ENCODE data around the gene MYOZ2. TPM values are rescaled to one million over a fixed set of nuclear protein-coding genes. Genes with fewer than 3 reads are reported as not detected.

MYOZ2 gene
- total and polyA plus RNA-seq, 2 of the 4 experiments (the other 2 are of a cell fraction): 0.17 to 0.18 TPM

DNA sequence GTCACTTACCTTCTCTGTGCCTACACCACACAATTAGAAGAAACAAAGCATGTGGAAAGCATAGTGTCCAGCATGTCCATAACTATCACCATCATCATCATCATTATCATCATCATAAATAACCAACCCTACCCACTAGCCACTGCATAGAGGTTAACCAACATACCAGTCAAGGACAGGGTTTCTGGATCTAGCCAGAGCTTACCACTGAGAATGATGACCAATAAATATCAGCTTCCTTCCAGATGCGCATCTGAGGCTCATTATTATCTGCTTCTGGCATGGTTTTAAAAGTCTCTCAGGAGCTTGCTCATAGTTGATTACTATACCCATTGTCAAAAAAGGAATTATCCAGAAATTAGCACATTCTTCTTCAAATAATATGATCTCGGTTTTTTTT lies 25.5 kb upstream of the MYOZ2 start:
- intact Hi-C loops (cut with micrococcal nuclease) (no loop called here), in situ Hi-C loops (cut with MboI; ENCODE audit: low sequenced_read_pairs) (no loop called here)

More for the DNA sequence above, 25.5 kb upstream of the MYOZ2 start:
- peak overlapping the region; percentile 65; the same call in 2 of the 3 replicates for H2BK15ac ChIP-seq (ENCODE audit: low read depth, low read length)
- BruUV-seq (replicated peaks): no TSS peak
- H3K23ac ChIP-seq (ENCODE audit: low read depth, low read length): no peak overlapping the region
- POLR2A ChIA-PET (ENCODE audit: unreplicated experiment): no interaction called here
- H4K20me1 ChIP-seq (ENCODE audit: insufficient read depth, low read length): no peaks in the 10 kb centered on the region
- dilution Hi-C loops (cut with HindIII; ENCODE audit: low sequenced_read_pairs, unreplicated experiment): no loop called here
- no peak overlapping the region for H2BK5ac ChIP-seq (ENCODE audit: low read depth, low read length, poor library complexity, severe bottlenecking)
- 0 out of 4 replicates have a peak, but pooled peaks cover 0 to 2% of the 10 kb centered on the region in 2 experiments for H3K79me1 ChIP-seq (ENCODE audit: low read depth in 1 of 2, low read length in 2 of 2)
- peak overlapping the region; percentile 41; the same call in 1 of the 2 replicates for H3K18ac ChIP-seq (ENCODE audit: low read depth, low read length)
- no peak overlapping the region for H3K27ac ChIP-seq (ENCODE audit: insufficient read depth, low read length)
- WGBS, 2 experiments (ENCODE audit: extremely low coverage in 2 of 2, insufficient read length in 1 of 2): 80% methylated on average over 1 of the region's 2 CpGs; no CpG with 5 or more reads in 1 of the 2 experiments
- DNase-seq: no peak
- no peak overlapping the region for H3K4me2 ChIP-seq (ENCODE audit: low read depth, low read length)
- H3K9me1 ChIP-seq (ENCODE audit: insufficient read depth, low read length): peaks cover 8% of the 10 kb centered on the region; the same call in 1 of the 2 replicates
- H3K4me1 ChIP-seq (ENCODE audit: control insufficient read depth, insufficient read depth, low read length): peaks cover 11% of the 10 kb centered on the region; the same call in 1 of the 2 replicates
- H3K4ac ChIP-seq (ENCODE audit: low read depth, low read length): peak overlapping the region; percentile 31; the same call in 1 of the 2 replicates
- TF ChIP-seq RCOR1 (IDR thresholded peaks at IDR 0.05; ENCODE audit: insufficient replicate concordance, low read length): no peak
- TF ChIP-seq MXI1 (IDR thresholded peaks at IDR 0.05; ENCODE audit: borderline replicate concordance, low read depth, low read length): no peak
- TF ChIP-seq POLR2A (IDR thresholded peaks at IDR 0.05; ENCODE audit: low read depth, low read length): no peak
- TF ChIP-seq SMC3 (IDR thresholded peaks at IDR 0.05; ENCODE audit: low read depth, low read length): no peak
- TF ChIP-seq, protein P1, sequence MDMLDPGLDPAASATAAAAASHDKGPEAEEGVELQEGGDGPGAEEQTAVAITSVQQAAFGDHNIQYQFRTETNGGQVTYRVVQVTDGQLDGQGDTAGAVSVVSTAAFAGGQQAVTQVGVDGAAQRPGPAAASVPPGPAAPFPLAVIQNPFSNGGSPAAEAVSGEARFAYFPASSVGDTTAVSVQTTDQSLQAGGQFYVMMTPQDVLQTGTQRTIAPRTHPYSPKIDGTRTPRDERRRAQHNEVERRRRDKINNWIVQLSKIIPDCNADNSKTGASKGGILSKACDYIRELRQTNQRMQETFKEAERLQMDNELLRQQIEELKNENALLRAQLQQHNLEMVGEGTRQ (IDR thresholded peaks at IDR 0.05; ENCODE audit: low read depth, low read length): no peak
- no peak for TF ChIP-seq MAZ (IDR thresholded peaks at IDR 0.05; ENCODE audit: borderline replicate concordance, low read depth, low read length)
- TF ChIP-seq CHD1 (IDR thresholded peaks at IDR 0.05; ENCODE audit: low read depth, low read length): no peak
- H3K14ac ChIP-seq (replicated peaks; ENCODE audit: low read depth, low read length): no peak overlapping the region
- no peak overlapping the region for H4K8ac ChIP-seq (ENCODE audit: low read depth in 2 of 2, low read length in 2 of 2)
- ATAC-seq (ENCODE audit: low read depth): no peak
- no peaks in the 10 kb centered on the region for H3K9me3 ChIP-seq (ENCODE audit: control insufficient read depth, insufficient read depth, low read length)
- H3K9ac ChIP-seq (ENCODE audit: low read depth, low read length): no peak overlapping the region
- H3K27me3 ChIP-seq (ENCODE audit: control insufficient read depth, insufficient read depth, low read length): no peaks in the 10 kb centered on the region
- no peak overlapping the region for H3K56ac ChIP-seq (ENCODE audit: extremely low read depth, insufficient read depth, low read length)
- no peak overlapping the region for H3K4me3 ChIP-seq (ENCODE audit: insufficient read depth, low read depth, low read length)
- no peak overlapping the region for H4K91ac ChIP-seq (ENCODE audit: insufficient read depth, low read depth, low read length)
- CTCF ChIA-PET: no interaction called here
- H2BK120ac ChIP-seq (ENCODE audit: low read depth, low read length): peak overlapping the region; percentile 40; the same call in 1 of the 2 replicates
- H2BK20ac ChIP-seq (ENCODE audit: low read depth, low read length): no peak overlapping the region
- H2AK5ac ChIP-seq (ENCODE audit: low read depth, low read length): peak overlapping the region; percentile 49
- H2AK9ac ChIP-seq (replicated peaks; ENCODE audit: low read depth, low read length, poor library complexity): no peak overlapping the region
- H2AFZ ChIP-seq (replicated peaks; ENCODE audit: low read length, poor library complexity): no peak overlapping the region
- no peak overlapping the region for H4K5ac ChIP-seq (ENCODE audit: low read depth, low read length)
- no peaks in the 10 kb centered on the region for H3K36me3 ChIP-seq (ENCODE audit: control insufficient read depth, insufficient read depth, low read length)
